Sigmoid colon (tissue), 4 donors: Measurements from ENCODE around the gene PRTFDC1.

Experiments
- CTCF ChIP-seq, 4 experiments: fragments of 450-650 bp in 3 of 4; fragments of 200-600 bp in 1 of 4; IDR thresholded peaks; one replicate each; pipeline ENCODE4 v1.5.1; 2016 to 2019; ENCODE audit warnings: antibody characterized with exemption in 4 of 4, mild to moderate bottlenecking in 3 of 4, moderate library complexity in 2 of 4
- POLR2AphosphoS5 ChIP-seq, 4 donors: sonication (generic); formaldehyde crosslinking; IDR thresholded peaks; one replicate each; pipeline ENCODE4 v1.6.1; 2017; ENCODE audit warnings: antibody characterized with exemption in 4 of 4

- TF ChIP-seq CTCF (IDR thresholded peaks at IDR 0.05) = no peak
- TF ChIP-seq POLR2AphosphoS5 (IDR thresholded peaks at IDR 0.05) = no peak
Observed at GRCh38 chr10:24983130-24983529, 30.7 kb upstream of the PRTFDC1 start.
